ENCODE data around the gene PACS1.

- TF ChIP-seq CTCF (conservative IDR thresholded peaks at IDR 0.05; ENCODE audit: low read length): no peak
- no peak for TF ChIP-seq EZH2phosphoT487 (IDR thresholded peaks at IDR 0.05; ENCODE audit: borderline replicate concordance)
Observed at GRCh38 chr11:66052664-66052982, 17.4 kb upstream of the PACS1 start.
